WERI-Rb-1 (cell line): Measurements from ENCODE around the gene PTOV1.
A peak's percentile ranks its signal among the peaks of the same experiment; 100 is the strongest.

Experiments
- DNase-seq: peaks from one replicate; pipeline ENCODE4 v3.0.0-alpha.2; 2020
- H3K27ac ChIP-seq: fragments of 250-450 bp; sonication (Bioruptor Pico); 2 replicates; pipeline ENCODE4 v1.5.1; 2020; ENCODE audit warnings: mild to moderate bottlenecking, moderate library complexity
- H3K27me3 ChIP-seq: fragments of 250-450 bp; sonication (Bioruptor Pico); 2 replicates; pipeline ENCODE4 v1.5.1; 2021; ENCODE audit warnings: mild to moderate bottlenecking, low read depth, moderate library complexity; ENCODE audit not compliant: insufficient read depth, severe bottlenecking
- H3K36me3 ChIP-seq: fragments of 250-450 bp; sonication (Bioruptor Pico); 2 replicates; pipeline ENCODE4 v1.5.1; 2020; ENCODE audit warnings: mild to moderate bottlenecking, moderate library complexity
- H3K4me3 ChIP-seq: 2 replicates; pipeline ENCODE4 v1.5.1; 2011; ENCODE audit warnings: low read depth, mild to moderate bottlenecking, control low read depth, low read length
- H3K9me3 ChIP-seq: fragments of 250-450 bp; sonication (Bioruptor Pico); 2 replicates; pipeline ENCODE4 v1.5.1; 2021; ENCODE audit warnings: mild to moderate bottlenecking, moderate library complexity; ENCODE audit not compliant: severe bottlenecking
- TF ChIP-seq, protein P1 (sequence below): IDR thresholded peaks from 2 replicates; pipeline ENCODE4 v1.5.1; 2011; ENCODE audit warnings: low read depth, mild to moderate bottlenecking, control low read depth, inconsistent platforms, low read length

Gene PTOV1

DNA sequence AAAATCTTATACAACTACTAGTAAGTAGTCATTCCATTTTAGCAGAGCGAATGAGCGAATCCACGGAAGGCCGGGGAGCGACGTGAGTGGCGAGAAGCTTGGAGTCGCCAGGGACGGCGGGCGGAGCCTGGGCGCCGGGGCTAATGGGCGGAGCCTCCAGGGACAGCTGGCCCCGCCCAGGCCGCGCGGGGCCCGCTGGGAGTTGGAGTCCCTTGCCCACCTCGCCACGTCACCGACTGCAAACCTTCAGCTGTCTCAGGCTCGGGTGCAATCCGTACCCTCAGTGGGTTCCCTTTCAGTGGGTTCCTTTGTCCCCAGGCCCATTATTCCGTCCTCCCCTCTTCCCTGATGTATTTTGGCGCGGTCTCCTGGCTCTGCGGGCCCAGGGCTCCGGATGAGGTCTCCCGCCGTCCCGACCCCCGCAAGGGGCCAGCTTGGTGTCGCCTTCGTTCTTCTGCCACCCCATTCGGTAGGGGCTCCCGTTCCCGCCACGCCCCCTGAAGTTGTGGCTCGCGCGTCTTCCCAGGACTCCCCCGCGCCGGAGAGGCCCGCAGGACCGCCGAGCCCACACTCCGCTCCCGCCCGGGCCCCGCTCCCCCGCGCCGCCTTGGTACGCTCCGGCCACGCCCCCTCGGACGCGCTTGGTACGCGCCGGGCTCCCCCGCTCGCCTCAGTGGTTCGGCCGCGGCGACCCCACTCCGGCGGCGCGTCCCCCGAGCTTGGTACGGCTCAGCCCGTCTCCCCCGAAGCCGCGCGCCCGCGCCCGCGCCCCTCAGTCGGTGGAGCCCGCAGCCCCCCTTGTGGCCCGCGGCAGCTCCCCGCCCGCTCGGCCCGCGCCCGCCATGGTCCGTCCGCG, at the start of gene PTOV1:
Gene PTOV1 (plus strand): TSS at position 673 of the 856 bp plus-strand sequence.
- Histone ChIP-seq H3K4me3 (peak within 1 kb of the TSS; percentile 70), H3K27ac (peak within 1 kb of the TSS; percentile 96), H3K9me3 (no peaks in the 10 kb centered on the region), H3K36me3 (peaks cover 33% of the 10 kb centered on the region), H3K27me3 (no peaks in the 10 kb centered on the region)
- TF ChIP-seq, protein P1, sequence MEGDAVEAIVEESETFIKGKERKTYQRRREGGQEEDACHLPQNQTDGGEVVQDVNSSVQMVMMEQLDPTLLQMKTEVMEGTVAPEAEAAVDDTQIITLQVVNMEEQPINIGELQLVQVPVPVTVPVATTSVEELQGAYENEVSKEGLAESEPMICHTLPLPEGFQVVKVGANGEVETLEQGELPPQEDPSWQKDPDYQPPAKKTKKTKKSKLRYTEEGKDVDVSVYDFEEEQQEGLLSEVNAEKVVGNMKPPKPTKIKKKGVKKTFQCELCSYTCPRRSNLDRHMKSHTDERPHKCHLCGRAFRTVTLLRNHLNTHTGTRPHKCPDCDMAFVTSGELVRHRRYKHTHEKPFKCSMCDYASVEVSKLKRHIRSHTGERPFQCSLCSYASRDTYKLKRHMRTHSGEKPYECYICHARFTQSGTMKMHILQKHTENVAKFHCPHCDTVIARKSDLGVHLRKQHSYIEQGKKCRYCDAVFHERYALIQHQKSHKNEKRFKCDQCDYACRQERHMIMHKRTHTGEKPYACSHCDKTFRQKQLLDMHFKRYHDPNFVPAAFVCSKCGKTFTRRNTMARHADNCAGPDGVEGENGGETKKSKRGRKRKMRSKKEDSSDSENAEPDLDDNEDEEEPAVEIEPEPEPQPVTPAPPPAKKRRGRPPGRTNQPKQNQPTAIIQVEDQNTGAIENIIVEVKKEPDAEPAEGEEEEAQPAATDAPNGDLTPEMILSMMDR = no peak
- DNase-seq = peak; percentile 86

DNA sequence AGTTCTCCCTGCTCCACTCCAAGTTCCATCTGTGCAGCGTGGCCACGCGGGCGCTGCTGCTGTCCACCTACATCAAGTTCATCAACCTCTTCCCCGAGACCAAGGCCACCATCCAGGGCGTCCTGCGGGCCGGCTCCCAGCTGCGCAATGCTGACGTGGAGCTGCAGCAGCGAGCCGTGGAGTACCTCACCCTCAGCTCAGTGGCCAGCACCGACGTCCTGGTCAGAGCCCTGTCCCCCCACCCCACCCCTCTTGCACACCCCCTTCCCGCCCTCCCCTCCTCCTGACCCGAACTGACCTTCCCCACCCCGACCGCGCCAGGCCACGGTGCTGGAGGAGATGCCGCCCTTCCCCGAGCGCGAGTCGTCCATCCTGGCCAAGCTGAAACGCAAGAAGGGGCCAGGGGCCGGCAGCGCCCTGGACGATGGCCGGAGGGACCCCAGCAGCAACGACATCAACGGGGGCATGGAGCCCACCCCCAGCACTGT, 49.5 kb upstream of the PTOV1 start:
- no peak for DNase-seq
- Histone ChIP-seq H3K27me3 (no peaks in the 10 kb centered on the region), H3K36me3 (peaks cover 67% of the 10 kb centered on the region), H3K9me3 (no peaks in the 10 kb centered on the region), H3K27ac (peak overlapping the region; percentile 56), H3K4me3 (peak overlapping the region; percentile 42)
- TF ChIP-seq, protein P1 = no peak

DNA sequence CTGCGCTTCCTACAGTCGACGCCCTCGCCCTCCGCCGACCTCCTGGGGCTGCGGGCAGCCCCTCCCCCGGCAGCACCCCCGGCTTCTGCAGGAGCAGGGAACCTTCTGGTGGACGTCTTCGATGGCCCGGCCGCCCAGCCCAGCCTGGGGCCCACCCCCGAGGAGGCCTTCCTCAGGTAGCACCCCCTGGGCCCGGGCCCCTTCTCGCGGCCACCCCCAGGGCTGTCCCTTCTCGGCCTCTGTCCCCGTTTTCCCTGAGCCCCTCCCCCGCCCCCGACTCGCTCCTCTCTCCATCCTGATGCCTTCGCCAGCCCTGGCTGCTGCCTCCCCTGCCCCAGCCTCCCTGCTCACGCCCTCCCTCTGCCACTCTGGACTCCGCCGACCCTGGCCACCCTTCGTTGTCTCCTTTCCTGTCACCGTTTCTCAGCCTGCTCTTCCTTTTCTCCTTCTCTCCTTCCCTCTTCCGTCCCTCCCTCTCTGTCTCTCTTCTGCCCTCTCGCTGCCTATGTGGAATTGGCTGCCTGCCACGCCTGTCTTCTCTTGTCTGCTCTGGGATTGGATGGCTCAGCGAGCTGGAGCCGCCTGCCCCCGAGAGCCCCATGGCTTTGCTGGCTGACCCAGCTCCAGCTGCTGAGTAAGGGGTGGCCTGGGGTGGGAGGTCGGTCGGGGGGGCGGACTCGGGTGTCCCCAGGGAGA, 48.8 kb upstream of the PTOV1 start:
- Histone ChIP-seq H3K27ac (peak overlapping the region; percentile 56), H3K36me3 (peaks cover 63% of the 10 kb centered on the region), H3K9me3 (no peaks in the 10 kb centered on the region), H3K27me3 (no peaks in the 10 kb centered on the region), H3K4me3 (peak overlapping the region; percentile 42)
- peak; percentile 92 for DNase-seq
- TF ChIP-seq, protein P1 = no peak

DNA sequence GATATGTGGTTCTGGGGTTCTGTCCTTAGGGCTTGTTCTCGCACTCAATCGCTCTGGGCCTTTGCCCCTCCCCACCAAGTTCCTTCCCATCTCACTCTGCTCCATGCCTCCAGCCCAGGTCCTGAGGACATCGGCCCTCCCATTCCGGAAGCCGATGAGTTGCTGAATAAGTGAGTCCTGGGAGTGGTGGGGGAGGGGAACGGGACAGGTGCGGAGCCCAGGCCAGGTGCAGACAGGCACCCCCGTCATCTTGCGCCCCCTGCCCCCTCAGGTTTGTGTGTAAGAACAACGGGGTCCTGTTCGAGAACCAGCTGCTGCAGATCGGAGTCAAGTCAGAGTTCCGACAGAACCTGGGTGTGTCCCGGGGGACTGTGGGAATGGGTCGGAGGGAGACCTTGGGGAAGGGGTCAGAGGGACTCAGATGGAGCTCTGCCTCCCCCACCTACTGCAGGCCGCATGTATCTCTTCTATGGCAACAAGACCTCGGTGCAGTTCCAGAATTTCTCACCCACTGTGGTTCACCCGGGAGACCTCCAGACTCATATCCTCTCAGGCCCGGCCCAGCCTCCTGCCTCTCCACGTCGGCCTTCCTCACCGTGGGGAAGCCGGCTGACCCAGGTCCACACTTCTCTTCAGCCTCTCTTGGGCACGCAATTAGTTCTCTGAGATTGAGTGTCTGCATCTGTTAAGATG, 48.0 kb upstream of the PTOV1 start:
- TF ChIP-seq, protein P1 = no peak
- Histone ChIP-seq H3K27ac (peak overlapping the region; percentile 42), H3K36me3 (peaks cover 64% of the 10 kb centered on the region), H3K4me3 (peak overlapping the region; percentile 23), H3K9me3 (no peaks in the 10 kb centered on the region), H3K27me3 (no peaks in the 10 kb centered on the region)
- DNase-seq = no peak

DNA sequence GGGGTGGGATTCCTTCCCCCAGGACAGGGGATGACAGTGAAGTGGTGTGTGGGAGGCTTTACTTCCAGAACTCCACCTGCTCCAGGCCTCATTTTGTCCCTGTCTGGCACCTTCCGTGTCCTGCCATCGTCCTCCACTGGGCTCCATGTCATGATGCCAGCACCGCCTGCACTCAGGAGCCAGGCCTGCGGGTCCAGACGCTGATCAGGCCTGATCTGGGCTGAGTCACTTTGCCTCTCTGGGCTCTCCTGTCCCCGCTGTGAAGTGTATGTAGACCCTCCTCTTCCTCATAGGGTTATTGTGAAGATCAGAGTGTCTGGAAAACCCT, 47.5 kb upstream of the PTOV1 start:
- H3K4me3 ChIP-seq = no peak overlapping the region
- no peaks in the 10 kb centered on the region for H3K27me3 ChIP-seq
- no peak for DNase-seq
- H3K36me3 ChIP-seq = peaks cover 67% of the 10 kb centered on the region
- TF ChIP-seq, protein P1 = no peak
- no peak overlapping the region for H3K27ac ChIP-seq
- no peaks in the 10 kb centered on the region for H3K9me3 ChIP-seq
